ENCODE data around the gene MTO1. TPM values are rescaled to one million over a fixed set of nuclear protein-coding genes. Genes with fewer than 3 reads are reported as not detected.
"Not testable (repeated sequence)": the region's sequence is repeated elsewhere in the genome, so short reads cannot be mapped to it uniquely, and the experiment has no call there.

The MTO1 gene
- total RNA-seq, 2 donors from 2014 or later: 13.7 to 17.8 TPM

- Histone ChIP-seq H3K4me3 (no peak overlapping the region), H3K27me3 (no peaks in the 10 kb centered on the region), H3K9me3 (no peaks in the 10 kb centered on the region), H3K36me3 (replicated peaks in 1 of 2; ENCODE audit: insufficient read depth in 1 of 2, low read depth in 2 of 2) (no peaks in the 10 kb centered on the region), H3K27ac (no peak overlapping the region), H3K4me1 (no peaks in the 10 kb centered on the region)
- TF ChIP-seq CTCF (IDR thresholded peaks at IDR 0.05) (no peak), POLR2A (IDR thresholded peaks at IDR 0.05) (no peak)
- WGBS, 2 donors: 76 to 78% methylated on average over 5 of the region's 5 CpGs
- intact Hi-C loops (cut with DNase I): no loop called here
- ATAC-seq (no peak), DNase-seq (no peak)
Measured at GRCh38 chr6:73542891-73543290, 81.4 kb downstream of the MTO1 start.

- H3K27me3 ChIP-seq: no peaks in the 10 kb centered on the region
- H3K36me3 ChIP-seq (replicated peaks in 1 of 2; ENCODE audit: insufficient read depth in 1 of 2, low read depth in 2 of 2): no peaks in the 10 kb centered on the region
- TF ChIP-seq CTCF (IDR thresholded peaks at IDR 0.05) (no peak), POLR2A (IDR thresholded peaks at IDR 0.05) (no peak)
- intact Hi-C loops (cut with DNase I): no loop called here
- H3K9me3 ChIP-seq: no peaks in the 10 kb centered on the region
- DNase-seq (no peak), ATAC-seq (no peak)
- WGBS, 2 donors: 91 to 96% methylated on average over 1 of the region's 1 CpG
- H3K27ac ChIP-seq: no peak overlapping the region
- no peaks in the 10 kb centered on the region for H3K4me1 ChIP-seq
- H3K4me3 ChIP-seq: no peak overlapping the region
Measured at GRCh38 chr6:73547036-73547435, 85.5 kb downstream of the MTO1 start.

GRCh38 chr6:73548458-73549446 is 87.2 kb downstream of the MTO1 start:
- no peak for ATAC-seq
- no peak for TF ChIP-seq CTCF (IDR thresholded peaks at IDR 0.05)
- no peak for TF ChIP-seq POLR2A (IDR thresholded peaks at IDR 0.05)
- no peak overlapping the region for H3K27ac ChIP-seq
- no peaks in the 10 kb centered on the region for H3K36me3 ChIP-seq (replicated peaks in 1 of 2; ENCODE audit: insufficient read depth in 1 of 2, low read depth in 2 of 2)
- no peak for DNase-seq
- no peak overlapping the region for H3K4me3 ChIP-seq
- no peaks in the 10 kb centered on the region for H3K27me3 ChIP-seq
- no peaks in the 10 kb centered on the region for H3K9me3 ChIP-seq
- 82 to 85% methylated on average over 12 of the region's 12 CpGs for WGBS, 2 donors
- H3K4me1 ChIP-seq: no peaks in the 10 kb centered on the region
- intact Hi-C loops (cut with DNase I): no loop called here

GRCh38 chr6:73551115-73551514 is 89.6 kb downstream of the MTO1 start:
- DNase-seq; intact Hi-C loops (cut with DNase I): not testable (repeated sequence)
- 85 to 93% methylated on average over 4 of the region's 4 CpGs for WGBS, 2 donors

GRCh38 chr6:73555380-73555949 is 93.9 kb downstream of the MTO1 start:
- H3K4me1 ChIP-seq; intact Hi-C loops (cut with DNase I); H3K9me3 ChIP-seq: not testable (repeated sequence)

More at GRCh38 chr6:73551115-73551514, 89.6 kb downstream of the MTO1 start:
- H3K27me3 ChIP-seq; H3K9me3 ChIP-seq; H3K36me3 ChIP-seq (replicated peaks in 1 of 2; ENCODE audit: insufficient read depth in 1 of 2, low read depth in 2 of 2); H3K27ac ChIP-seq; ATAC-seq; H3K4me3 ChIP-seq; H3K4me1 ChIP-seq: not testable (repeated sequence)

More at GRCh38 chr6:73555380-73555949, 93.9 kb downstream of the MTO1 start:
- H3K27me3 ChIP-seq; ATAC-seq; DNase-seq; H3K36me3 ChIP-seq (replicated peaks in 1 of 2; ENCODE audit: insufficient read depth in 1 of 2, low read depth in 2 of 2); H3K27ac ChIP-seq; H3K4me3 ChIP-seq: not testable (repeated sequence)
- WGBS, 2 donors: 91 to 97% methylated on average over 11 of the region's 11 CpGs

Data from body of pancreas (tissue), 4 donors.